Measurements from ENCODE around the gene ABCG2.

ABCG2 gene

DNA sequence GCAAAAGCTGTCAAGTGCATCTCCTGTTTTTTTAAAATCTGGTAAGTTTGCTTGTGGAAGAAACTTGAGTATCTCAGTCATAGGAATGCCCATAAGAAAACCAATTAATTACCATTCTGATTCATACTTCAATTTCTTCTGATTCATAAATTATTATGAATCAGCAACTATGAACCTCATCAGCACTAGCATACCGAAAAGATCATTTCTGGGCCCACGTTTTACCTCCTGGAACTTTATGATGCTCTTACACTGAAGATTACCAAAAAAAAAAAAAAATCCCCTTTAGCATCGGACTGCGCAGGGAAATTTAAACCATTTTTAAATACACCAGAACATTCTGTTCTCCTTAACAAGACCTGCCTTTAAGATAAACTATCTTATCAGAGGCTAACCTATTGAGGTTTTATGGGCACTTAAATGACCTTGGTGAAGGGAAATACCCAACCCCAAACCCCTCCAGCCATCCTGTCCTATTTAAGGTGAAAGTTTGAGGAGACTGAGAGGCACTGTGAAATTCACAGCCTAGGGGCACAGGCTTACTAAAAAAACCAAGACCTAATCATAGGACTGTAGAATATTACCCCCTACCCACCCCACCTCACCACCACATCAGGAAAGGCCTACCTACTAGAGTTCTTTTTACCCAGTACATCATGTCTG lies 38.2 kb upstream of the ABCG2 start:
- no peak for DNase-seq (ENCODE audit: low read depth)
- TF ChIP-seq, protein P1, sequence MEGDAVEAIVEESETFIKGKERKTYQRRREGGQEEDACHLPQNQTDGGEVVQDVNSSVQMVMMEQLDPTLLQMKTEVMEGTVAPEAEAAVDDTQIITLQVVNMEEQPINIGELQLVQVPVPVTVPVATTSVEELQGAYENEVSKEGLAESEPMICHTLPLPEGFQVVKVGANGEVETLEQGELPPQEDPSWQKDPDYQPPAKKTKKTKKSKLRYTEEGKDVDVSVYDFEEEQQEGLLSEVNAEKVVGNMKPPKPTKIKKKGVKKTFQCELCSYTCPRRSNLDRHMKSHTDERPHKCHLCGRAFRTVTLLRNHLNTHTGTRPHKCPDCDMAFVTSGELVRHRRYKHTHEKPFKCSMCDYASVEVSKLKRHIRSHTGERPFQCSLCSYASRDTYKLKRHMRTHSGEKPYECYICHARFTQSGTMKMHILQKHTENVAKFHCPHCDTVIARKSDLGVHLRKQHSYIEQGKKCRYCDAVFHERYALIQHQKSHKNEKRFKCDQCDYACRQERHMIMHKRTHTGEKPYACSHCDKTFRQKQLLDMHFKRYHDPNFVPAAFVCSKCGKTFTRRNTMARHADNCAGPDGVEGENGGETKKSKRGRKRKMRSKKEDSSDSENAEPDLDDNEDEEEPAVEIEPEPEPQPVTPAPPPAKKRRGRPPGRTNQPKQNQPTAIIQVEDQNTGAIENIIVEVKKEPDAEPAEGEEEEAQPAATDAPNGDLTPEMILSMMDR (conservative IDR thresholded peaks at IDR 0.05; ENCODE audit: low read depth, low read length), result no peak
- no peak overlapping the region for H3K4me3 ChIP-seq (ENCODE audit: low read depth, low read length)

DNA sequence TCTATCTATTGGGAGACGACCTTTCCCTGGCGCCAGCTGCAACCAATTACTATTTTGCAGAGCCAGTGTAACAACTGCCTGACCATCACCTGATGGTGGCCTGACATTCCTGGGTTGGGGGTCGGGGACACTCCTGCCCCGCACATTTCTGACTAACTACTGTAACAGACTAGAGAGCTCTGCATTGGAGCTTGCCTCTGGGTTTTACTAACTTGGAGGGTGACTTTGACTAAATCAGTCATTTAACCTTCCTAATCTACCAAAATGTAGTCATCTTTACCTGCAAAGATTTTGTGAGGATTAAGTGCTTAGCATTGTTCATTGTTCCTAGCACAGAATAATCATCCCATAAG lies 37.5 kb upstream of the ABCG2 start:
- DNase-seq (ENCODE audit: low read depth), result no peak
- TF ChIP-seq, protein P1 (conservative IDR thresholded peaks at IDR 0.05; ENCODE audit: low read depth, low read length), result no peak
- H3K4me3 ChIP-seq (ENCODE audit: low read depth, low read length), result no peak overlapping the region

DNA sequence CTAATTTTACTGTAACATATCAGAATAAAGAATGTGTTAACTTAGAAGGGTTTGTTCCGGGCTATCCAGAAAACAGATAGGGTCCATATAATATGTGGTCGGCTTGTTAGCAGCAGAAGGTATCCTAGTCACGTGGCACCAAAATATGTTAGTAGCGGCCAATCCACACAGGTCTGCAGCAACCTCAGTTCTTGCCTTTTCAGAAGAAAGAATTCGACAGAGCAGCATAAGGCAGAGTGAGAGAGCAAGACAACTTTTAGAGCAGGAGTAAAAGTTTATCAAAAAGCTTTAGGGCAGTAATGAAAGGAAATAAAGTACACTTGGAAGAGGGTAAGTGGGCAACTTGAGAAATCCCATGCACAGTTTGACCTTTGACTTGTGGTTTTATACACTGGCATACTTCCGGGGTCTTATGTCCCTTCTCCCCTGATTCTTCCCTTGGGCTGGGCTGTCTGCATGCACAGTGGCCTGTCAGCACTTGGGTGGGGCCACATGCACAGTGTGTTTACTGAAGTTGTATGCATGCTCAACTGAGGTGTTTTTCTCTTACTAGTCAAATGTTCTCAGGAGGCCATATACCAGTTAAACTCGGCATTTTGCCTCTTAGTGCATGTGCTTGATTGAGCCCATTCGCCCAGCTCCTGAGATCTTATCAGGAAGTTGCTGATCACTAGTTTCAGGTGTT lies 37.0 kb upstream of the ABCG2 start:
- no peak overlapping the region for H3K4me3 ChIP-seq (ENCODE audit: low read depth, low read length)

DNA sequence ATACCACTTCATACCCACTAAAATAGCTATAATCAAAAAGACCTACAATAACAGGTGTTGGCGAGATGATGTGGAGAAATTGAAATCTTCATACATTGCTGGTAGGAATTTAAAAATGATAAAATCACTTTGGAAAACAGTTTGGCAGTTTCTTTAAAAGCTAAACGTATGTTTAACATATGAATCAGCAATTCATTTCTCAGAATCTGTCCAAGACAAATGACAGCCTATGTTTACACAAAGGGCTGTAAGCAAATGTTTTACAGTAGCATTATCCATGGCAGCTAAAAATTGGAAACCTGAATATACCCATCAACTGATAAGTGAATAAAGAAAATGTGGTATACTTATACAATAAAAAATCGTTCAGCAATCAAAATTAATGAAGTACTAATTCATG lies 33.0 kb upstream of the ABCG2 start:
- TF ChIP-seq, protein P1 (conservative IDR thresholded peaks at IDR 0.05; ENCODE audit: low read depth, low read length), result no peak
- DNase-seq (ENCODE audit: low read depth), result no peak
- H3K4me3 ChIP-seq (ENCODE audit: low read depth, low read length), result no peak overlapping the region

More for the DNA sequence above, 37.0 kb upstream of the ABCG2 start:
- TF ChIP-seq, protein P1 (conservative IDR thresholded peaks at IDR 0.05; ENCODE audit: low read depth, low read length), result no peak
- DNase-seq (ENCODE audit: low read depth), result no peak

DNA sequence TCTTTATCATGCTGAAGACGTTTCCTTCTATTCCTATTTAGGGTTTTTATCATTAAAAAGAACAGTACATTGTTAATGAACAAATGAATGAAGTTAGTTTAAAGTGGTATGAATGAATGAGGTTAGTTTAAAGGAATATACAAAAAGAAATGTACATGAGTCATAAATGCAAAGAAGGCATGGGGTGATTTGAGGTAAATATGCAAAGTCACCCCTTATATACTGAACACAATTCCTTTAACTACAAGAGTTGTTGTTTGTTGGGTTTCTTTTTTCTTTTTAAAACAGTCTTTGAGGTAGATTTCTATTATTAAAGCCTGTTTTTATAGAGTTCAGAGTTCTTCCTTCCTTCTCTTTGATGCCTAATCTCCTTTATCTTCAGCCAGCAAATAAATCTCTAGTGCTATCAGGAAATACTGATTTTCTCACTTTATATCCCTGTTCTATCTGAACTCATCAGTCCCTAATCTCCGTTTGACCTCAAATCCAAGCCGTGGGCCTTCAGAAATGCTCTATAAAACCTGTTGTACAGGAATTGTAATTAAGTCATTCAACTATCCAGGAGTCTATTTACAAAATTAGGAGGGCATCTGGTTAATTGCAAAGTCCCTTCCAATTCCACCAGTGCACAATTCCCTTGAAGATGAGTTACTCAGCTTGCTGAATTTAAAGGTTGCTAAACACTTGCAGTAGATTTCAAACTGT lies 31.6 kb upstream of the ABCG2 start:
- H3K4me3 ChIP-seq (ENCODE audit: low read depth, low read length), result no peak overlapping the region
- TF ChIP-seq, protein P1 (conservative IDR thresholded peaks at IDR 0.05; ENCODE audit: low read depth, low read length), result no peak
- DNase-seq (ENCODE audit: low read depth), result no peak

DNA sequence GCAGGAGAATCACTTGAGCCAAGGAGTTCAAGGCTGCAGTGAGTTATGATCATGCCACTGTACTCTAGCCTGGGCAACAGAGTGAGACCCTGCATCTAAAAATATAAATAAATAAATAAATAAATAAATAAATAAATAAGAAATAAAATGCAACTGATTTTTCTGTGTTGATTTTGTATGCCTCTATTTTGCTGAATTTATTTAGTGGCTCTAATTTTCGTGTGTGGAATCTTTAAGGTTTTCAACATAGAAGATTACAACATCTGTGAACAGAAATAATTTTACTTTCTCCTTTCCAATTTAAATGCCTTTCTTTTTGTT lies 30.9 kb upstream of the ABCG2 start:
- no peak overlapping the region for H3K4me3 ChIP-seq (ENCODE audit: low read depth, low read length)
- TF ChIP-seq, protein P1 (conservative IDR thresholded peaks at IDR 0.05; ENCODE audit: low read depth, low read length), result no peak
- no peak for DNase-seq (ENCODE audit: low read depth)

All from choroid plexus epithelial cell (primary cell).